NCI-H2107 (cell line): ENCODE results near the gene ADRA1B.
"Not testable (repeated sequence)": the region's sequence is repeated elsewhere in the genome, so short reads cannot be mapped to it uniquely, and the experiment has no call there.

Experiments used
- DNase-seq: peaks from one replicate; lab custom pipeline; 2025; lab: John Stamatoyannopoulos, UW

Gene ADRA1B

DNA sequence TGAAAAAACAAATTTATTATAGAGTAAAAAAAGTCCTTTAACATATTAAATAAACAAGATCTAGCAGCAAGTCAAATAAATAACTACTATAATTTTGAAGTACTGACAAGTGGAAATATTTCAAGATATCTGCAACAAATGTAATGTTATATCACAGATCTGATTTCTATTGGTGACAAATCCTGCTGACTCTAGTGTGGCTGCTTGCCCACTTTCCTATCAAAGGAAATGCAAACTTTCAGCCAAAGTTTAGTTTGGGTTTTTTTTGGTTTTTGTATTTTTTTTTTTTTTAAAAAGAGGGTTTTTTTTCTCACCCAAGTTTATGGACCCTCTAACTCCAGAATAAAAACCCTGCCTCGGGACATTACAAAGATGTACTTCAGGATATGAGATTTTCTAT, 12.9 kb downstream of the ADRA1B start:
- DNase-seq: no peak

DNA sequence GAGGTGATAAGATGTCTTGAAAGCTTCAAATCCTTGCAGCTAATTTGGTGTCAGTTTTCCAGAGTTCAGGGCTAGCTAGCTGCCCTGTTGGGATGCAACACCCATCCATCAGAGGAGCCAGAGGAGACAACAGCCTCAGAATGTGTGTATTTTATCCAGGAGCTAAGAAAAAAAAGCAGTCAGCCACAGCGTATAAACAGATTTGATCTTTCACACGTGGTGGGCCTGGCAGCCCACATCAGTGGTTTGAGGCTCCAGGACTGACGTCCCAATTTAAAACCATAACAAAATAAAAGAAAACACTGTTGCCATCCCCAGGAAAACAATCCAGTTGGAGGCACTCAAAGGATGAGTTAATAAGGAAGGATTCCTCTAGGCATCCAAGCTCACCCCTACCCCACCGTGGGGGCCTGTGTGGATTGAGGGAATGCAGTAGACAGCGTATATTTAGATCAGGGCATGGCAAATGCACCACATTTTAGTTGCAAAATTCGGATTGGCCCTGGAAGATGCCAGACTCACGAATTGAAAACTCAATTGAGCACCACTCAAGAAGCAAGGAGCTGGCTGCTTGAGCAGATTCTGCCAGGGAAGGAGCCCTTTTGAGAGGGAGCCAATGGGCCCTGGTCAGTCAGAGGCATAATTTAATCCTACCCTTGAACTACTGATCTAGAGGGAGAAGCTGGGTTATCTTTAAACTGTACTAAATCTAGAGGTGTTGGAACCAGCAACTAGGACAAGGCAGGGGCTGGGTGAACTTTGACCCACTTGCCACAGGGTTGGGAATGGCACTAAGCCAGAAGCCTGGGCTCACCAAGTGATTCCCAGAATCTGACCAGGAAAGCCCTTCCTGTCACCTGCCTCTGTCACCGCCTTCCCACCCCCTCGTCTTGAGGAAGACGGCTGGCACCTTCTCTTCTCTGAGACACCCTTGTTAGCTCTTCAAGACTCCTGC, 17.5 kb downstream of the ADRA1B start:
- DNase-seq: no peak

DNA sequence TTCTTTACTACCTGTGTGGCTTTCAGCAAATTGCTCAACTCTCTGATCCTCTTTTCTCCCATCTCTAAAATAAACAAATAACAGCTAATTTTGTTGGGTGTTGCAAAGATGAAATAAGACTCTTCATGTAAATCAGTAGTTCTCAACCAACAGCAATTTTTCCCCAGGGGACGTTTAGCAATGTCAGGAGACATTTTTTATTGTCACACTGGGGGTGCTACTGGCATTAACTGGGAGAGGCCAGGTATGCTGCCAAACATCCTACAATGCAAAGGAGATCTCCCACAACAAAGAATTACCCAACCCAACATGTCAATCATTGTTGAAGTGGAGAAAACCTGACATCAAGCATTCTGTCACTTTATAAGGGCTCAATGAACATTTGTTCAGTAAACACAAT, 19.7 kb downstream of the ADRA1B start:
- DNase-seq: no peak

DNA sequence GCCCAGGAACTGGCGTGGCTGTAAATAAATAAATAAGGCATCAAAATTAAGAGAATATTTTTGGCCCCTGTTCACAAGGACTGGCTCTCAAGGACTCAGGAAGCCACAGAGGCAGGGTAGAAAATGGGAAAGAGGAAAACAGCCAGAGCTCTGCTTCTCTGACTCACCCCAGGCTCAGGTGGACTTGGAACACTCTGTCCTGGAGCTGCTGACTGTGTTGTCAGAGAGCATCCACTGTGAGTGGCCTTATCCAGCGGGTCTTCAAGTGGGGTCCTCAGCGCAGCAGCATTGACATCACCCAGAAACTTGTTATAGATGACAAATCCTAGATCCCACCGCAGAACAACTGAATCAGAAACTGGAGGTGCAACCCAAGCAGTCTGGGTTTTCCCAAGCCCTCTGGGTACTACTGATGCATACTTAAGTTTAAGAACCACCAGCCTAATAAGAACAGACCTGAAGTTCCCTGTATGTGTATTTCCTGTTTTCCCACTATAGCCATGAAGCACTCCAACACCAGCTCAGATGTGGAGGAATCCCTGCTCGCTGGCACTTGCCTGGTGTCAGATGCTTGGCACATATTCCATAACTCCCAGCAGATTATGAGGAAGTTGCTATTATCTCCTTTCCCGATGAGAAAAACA, 20.5 kb downstream of the ADRA1B start:
- DNase-seq: no peak

DNA sequence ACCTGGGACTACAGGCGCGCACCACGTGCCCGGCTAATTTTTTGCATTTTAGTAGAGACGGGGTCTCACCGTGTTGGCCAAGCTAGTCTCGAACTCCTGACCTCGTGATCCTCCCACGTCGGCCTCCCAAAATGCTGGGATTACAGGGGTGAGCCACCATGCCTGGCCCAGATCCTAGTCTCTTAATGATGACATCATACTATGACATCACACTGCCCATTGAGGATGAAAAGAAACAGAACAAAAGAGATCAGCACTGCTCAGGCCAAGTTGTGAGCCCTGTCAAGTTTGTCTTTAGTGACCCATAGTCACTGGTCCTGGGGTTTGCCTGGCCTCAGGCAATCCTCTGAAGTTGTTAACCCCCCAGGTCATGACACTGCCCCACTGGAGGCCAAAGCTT, 21.3 kb downstream of the ADRA1B start:
- DNase-seq: no peak

DNA sequence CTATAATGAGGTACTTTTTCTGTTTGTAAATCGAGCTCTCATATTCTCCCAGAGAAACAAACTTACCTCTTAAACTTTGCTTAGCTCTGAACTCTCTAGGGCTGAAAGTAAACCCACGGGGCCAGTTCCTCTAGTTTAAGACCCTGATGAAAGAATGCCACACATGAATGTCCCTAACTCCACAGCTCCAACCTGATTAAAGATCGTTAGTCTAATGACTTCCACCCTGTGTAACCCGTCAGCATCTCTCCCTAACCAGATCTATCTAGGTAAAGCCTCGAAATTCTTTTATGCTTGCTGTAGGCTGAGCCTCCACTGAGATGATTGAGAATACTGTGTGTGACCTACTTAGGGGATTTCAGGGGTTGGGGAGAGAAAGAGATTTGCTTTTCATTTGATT, 27.0 kb downstream of the ADRA1B start:
- DNase-seq: no peak

DNA sequence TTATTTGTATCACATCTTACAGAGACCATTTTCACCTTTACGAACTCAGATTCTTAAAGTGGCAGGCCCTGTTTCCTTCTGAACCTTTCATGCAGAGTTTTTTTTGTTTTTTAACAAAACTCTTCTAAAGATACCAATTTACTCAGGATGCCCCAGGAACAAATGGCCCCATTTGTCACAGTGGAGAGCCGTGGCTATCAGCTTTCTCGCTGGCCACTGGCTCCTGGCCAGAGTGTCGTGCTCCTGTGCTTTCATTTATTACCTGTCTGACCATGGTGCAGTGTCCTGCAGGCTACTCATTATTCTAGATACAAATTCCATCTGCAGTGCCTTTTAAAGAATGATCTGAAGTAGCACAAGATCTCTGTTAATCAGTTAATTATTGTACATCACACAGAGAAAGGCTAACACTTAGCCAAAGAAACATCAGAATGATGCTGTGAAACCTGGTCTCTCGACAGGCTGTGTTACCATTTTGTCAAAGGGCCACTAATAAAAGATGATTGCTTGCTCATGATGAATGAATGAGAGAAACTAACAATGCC, 27.8 kb downstream of the ADRA1B start:
- no peak for DNase-seq

DNA sequence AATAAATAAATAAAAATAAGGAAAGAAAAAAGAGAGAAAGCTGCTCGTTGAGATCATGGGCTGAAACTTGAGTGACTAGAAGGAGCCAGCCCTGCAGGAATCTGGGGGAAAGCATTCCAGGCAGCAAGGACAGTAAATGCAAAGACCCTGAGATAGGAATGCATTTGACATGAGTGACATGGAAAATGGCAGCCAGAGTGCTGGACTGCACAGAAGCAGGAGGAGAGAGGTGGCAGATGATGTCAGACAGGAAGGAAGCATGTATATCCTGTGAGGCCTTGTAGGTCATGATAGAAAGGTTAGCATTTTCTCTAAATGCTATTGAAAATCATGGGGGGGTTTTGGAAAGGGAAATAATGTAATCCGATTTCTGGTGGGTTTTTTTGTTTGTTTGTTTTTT, 29.1 kb downstream of the ADRA1B start:
- DNase-seq: no peak

DNA sequence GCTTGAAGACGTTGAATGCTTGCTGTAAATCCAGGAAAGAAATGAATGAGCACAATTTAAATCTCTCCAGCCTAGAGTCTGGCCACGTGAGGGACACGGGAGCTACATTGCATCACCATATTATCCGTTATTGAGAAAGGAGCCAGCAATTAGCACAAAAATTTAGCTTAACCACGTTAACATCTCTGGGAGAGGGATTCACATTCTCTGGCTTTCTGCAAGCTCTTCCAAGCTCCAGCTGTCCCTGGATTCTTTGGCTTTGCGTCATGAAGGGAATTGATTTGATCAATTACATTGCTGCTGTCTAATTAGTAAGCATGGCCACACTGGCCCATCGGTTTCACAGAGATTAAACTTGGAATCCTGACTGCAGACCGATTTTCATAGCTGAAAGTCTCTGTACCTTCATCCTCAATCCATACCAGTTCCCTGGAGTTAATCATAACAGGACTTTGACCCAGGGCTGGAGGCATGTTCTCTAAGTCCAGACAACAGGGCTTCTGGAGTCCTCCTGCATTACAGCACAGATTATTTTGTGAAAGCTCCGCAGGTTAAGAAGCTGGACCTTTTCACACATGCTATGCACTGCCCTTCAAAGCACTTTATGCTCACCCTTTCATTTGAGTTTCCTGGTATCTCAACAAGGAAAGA, 31.6 kb downstream of the ADRA1B start:
- no peak for DNase-seq

DNA sequence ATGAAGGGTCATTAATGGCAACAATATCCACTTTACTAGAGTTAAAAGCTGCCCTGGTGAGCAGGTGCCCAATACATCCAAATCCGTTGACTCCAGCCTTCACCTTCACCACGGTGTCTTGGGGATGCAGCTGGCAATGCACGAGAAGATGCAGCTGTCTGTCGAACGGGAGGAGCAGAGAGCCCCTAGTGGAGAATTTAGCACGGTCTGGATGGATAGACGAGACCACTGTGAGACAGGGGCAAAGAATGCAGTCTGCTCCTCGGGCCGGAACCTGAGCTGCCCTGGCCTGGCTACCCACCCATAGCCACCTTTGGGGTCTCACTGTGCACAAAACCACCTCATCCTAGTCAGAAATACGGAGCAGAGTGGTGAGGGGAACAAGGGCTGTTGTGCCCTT, 35.1 kb downstream of the ADRA1B start:
- no peak for DNase-seq

DNA sequence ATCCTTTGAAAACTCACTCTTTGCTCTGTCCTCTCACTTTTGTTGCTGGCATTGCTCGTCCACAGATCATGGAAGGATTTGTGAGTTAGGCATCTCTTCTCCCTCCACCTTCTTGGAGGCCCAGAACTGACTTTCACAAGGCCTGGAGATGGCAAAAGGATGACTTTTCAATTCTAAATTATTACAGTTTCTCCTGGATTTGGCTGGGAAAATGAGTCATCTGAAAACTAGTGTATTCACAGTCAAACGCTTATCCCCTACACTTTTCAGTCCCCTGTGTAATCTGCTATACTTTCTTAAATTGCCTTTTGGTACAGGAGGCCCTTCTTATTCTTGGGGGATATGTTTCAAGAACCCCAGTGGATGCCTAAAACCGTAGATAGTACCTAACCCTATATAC, 35.6 kb downstream of the ADRA1B start:
- no peak for DNase-seq

DNA sequence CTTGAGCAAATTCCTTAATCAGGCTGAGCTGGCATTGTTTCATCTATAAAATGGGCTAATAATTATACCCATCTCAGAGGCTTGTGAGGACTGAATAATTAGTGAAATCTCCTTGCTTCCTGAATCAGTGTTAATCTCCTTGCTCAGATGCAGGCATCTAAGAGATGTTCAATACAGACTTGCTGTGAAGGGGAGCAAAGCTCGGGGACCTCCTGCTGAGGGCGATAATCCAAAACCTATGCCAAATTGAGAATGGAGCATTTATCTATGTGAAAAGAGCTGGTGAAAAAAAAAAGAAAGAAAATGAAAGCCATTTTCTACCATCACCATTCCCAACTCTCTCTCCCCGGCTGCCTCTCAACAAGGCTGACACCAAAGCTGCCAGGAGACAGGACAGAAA, 37.3 kb downstream of the ADRA1B start:
- DNase-seq: no peak

DNA sequence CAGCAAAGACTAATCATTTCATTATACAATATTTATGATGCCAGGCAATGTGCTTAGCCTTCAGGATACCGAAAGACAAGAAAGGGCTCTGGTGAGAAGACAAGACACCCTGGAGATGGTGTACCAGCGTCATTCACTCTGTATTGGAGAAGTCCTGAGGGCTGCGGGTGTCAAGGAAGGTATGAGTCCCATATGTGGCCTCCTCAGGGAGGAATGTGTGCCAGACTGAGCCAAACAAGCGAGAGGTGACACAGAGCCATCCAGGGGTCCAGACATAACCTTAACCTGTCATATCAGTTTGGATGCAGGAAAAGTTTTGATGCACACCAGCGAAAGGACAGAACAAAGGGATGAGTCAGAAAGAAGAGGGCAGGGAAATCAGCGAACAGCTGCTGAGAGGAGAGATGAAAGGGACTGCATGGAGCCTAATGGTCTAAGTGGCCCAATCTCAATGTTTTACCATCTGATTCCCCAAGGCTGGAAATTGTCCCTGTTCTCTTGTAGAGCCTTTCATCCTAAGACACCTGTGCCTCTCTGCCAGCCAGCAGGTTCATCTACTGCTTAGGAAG, 38.9 kb downstream of the ADRA1B start:
- DNase-seq: no peak

DNA sequence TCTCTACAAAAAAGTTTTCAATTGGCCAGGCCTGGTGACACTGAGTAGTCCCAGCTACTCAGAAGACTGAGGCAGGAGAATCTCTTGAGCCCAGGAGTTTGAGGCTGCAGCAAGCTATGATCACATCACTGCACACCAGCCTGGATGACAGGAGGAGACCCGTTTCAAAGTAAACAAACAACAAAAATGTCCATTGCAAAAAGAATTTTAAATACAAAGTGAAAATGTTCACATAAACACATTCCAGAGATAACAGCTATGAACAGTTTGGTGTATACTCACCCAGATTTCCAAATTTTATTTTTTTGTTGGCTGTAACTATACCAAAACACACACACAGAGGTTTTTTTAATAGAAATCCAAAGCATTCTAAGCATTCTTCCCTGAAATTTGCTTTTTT, 39.8 kb downstream of the ADRA1B start:
- no peak for DNase-seq

DNA sequence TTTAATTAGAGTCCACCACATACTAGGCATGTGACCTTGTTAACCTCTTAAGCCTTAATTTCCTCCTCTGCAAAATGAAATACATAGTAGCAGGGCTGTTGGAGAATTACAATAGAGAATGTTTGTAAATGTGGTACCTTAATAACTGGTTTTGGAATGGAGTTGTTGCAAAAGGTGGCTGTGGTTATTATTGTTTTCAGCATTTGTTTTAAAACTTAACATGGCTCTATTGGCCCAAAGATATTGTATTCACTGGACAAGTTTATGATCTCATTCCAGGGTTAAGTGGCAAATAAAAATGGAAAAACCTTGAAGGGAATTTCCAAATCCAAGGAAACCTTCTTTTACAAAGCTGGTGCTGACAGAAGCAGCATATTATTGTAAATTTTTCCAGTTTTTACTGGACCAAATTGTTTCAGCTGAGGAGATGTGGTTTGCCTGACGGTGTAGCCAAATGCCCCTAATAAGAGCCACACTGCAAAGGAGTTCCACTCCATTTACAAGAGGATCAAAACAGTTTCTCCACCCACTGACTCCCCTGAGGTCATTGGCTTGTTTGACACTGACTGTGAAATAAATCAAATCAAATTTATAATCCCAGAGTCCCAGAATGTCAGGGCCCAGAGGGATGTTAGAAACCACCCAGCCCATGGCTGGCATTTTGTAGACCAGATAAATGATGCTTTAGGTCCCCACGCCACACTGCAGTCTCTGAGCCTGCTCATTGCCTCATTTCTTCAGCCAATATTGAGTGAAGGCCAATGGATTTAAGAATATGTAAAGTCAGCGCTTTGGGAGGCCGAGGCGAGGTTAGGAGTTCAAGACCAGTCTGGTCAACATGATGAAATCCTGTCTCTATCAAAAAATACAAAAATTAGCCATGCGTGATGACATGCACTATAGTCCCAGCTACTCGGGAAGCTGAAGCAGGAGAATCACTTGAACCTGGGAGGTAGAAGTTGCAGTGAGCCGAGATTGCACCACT, 45.2 kb downstream of the ADRA1B start:
- no peak for DNase-seq

DNA sequence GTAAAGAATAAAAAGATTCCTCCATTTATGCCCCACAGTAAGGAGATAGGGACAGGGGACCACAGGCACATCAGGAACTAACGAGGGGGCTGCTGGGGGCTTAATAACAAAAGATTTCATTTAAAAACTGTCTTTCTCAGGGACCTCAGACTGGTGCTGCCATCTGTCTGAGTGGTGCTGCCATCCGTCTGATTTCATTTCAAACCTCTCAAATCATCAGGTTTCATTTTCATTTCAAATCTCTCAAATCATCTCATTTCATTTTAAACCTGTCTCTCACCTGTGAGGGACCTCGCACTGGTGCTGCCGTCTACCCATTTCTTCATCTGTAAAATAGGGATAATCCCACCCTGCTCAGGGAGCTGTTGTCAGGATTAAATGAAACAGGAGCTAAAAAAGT, 45.9 kb downstream of the ADRA1B start:
- no peak for DNase-seq

DNA sequence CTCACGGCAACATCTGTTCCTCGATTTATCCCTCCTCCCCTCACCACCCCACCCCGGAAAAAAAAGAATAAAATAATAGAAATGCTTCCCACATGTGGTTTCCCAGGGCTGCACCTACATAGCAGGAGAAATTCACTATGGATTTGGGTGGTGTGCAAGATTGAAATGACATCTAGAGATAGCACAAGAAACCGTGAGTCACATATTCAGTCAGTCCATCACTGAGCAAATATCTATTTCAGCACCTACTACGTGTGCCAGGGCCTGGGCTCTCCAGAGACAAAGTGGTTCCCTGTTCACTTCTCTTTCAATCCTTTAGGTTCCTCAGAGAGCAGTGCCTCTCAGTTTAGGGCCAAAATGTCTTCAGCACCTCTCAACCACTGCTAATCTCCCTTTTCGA, 47.7 kb downstream of the ADRA1B start:
- no peak for DNase-seq

DNA sequence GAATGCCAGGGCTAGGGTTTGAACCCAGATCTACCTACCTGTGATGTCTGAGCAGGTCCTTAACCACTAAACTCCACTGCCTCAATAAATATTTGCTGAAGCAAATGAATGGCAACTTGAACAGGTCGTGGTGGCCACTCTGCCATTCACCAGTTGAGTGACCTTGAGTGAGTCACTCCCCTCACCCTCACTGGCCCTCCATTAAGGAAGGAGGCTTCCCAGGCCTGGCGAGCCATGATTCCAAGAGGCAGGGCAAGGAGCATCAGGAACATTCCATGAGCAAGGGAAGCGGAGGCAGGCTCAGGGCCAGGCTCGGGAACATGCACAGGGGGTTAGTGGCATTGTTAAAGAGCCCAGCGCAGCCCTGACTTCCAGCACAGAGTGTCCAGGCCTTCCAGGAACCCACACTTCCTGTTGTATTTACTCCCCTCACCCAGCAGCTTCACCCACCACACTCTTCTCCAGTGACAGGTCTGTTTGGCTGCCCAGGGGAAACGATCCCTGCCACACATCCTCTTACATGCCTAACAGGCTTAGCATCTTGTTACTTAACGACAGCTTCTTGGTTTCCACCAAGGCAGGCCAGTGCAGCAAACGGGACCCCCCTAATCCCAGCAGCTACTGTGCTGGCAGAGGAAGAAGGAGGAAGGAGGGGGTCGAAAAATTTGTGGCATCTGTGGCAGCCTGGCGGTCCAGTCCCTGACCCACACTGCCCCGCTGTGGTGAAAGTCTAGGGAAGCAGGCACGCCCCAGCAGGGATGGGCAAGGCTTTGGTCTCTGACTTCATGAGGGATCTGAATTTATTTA, 49.0 kb downstream of the ADRA1B start:
- no peak for DNase-seq

DNA sequence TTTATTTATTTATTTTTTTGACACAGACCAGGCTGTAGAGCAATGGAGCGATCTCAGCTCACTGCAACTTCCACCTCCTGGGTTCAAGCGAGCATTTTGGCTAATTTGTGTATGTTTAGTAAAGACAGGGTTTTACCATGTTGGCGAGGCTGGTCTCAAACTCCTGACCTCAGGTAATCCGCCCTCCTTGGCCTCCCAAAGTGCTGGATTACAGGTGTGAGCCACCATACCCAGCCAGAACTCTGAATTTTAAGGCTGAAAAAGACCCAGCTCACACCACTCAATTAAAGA, 49.5 kb downstream of the ADRA1B start:
- not testable (repeated sequence) for DNase-seq

DNA sequence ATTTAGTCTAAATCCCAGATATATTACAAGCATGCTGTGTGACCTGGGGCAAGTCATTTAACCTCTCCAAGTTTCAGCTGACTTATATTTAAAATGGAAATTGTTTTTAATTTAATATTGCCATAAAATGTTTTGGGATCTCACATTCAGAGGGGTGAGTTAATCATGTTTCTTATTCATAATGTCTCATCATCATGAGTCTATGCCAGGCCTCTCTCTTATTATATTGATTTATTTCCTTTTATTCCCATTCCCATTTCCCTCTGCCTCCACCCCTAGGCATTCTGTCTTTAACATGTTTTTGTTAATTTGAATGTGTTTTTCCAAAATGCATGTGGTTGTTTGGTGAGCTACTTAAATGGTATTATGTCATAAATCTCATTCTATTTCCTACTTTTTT, 53.7 kb downstream of the ADRA1B start:
- DNase-seq: no peak

DNA sequence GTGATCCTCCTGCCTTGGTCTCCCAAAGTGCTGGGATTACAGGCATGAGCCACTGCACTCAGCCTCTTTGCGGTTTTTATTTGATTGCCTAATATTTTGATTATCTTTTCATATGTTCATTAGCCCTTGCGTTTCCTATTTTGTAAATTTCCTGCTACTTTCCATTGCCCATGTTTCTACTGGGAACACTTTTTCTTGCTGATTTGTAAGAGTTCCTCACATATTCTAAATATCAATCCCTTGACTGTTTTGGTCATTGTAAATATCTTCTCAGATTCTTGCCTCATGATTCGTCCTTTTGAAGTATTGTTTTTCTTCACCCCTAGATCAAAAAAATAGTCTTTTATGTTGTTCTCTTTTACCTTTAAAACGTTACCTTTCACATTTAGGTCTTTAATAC, 54.8 kb downstream of the ADRA1B start:
- no peak for DNase-seq
